Loucy (cell line): ENCODE results near the gene COL20A1.

Experiments used
- CTCF ChIP-seq: fragments of 200-600 bp; sonication (generic); conservative IDR thresholded peaks from 2 replicates; pipeline ENCODE4 v1.5.1; 2014; ENCODE audit warnings: mild to moderate bottlenecking, antibody characterized with exemption, low read length
- EZH2phosphoT487 ChIP-seq: fragments of 200-600 bp; IDR thresholded peaks from 2 replicates; pipeline ENCODE4 v1.6.1; 2018; ENCODE audit warnings: antibody characterized with exemption, mild to moderate bottlenecking, moderate library complexity, borderline replicate concordance

GRCh38 chr20:63329331-63330083, 36.5 kb downstream of the COL20A1 start:
- no peak for TF ChIP-seq CTCF
- TF ChIP-seq EZH2phosphoT487, result no peak
